ENCODE data around the gene PTH2. TPM values are rescaled to one million over a fixed set of nuclear protein-coding genes. Genes with fewer than 3 reads are reported as not detected.

PTH2 gene
- total and polyA plus RNA-seq, 5 experiments from 2014 or later: not detected

Other genes with a start within 250 kb of the PTH2 start
- 1 to 10 TPM; 6.0 to 6.9 TPM for gene SLC6A16, start 98.2 kb downstream of the PTH2 start, total RNA-seq
- 1 to 10 TPM in 2 of 3 donors, under 1 TPM in 1; 0.97 to 1.5 (median 1.4) TPM for gene SLC6A16, start 98.2 kb downstream of the PTH2 start, polyA plus RNA-seq
- gene CD37, start 88.0 kb downstream of the PTH2 start, total RNA-seq: 100 to 1,000 TPM; 328 to 337 TPM
- gene CD37, start 88.0 kb downstream of the PTH2 start, polyA plus RNA-seq: 100 to 1,000 TPM; 148 to 192 (median 177) TPM
- gene TEAD2, start 61.0 kb downstream of the PTH2 start, total RNA-seq: under 1 TPM; 0.21 to 0.49 TPM
- gene TEAD2, start 61.0 kb downstream of the PTH2 start, polyA plus RNA-seq: under 1 TPM in 1 of 3 donors, not detected in 2; 0.07 TPM
- gene DKKL1, start 59.6 kb downstream of the PTH2 start, total RNA-seq: not detected
- not detected for gene DKKL1, start 59.6 kb downstream of the PTH2 start, polyA plus RNA-seq
- under 1 TPM in 1 of 2 experiments, not detected in 1; 0.36 TPM for gene KASH5, start 35.2 kb downstream of the PTH2 start, total RNA-seq
- under 1 TPM in 1 of 3 donors, not detected in 2; 0.22 TPM for gene KASH5, start 35.2 kb downstream of the PTH2 start, polyA plus RNA-seq
- not detected for gene GFY, start 1.9 kb upstream of the PTH2 start, total RNA-seq
- gene GFY, start 1.9 kb upstream of the PTH2 start, polyA plus RNA-seq: not detected
- under 1 TPM; 0.27 to 0.73 TPM for gene SLC17A7, start 18.1 kb upstream of the PTH2 start, total RNA-seq
- not detected for gene SLC17A7, start 18.1 kb upstream of the PTH2 start, polyA plus RNA-seq
- gene PIH1D1, start 28.4 kb upstream of the PTH2 start, total RNA-seq: 100 to 1,000 TPM; 157 to 179 TPM
- 10 to 100 TPM; 85.3 to 88.9 (median 86.7) TPM for gene PIH1D1, start 28.4 kb upstream of the PTH2 start, polyA plus RNA-seq
- gene ALDH16A1, start 29.8 kb upstream of the PTH2 start, total RNA-seq: 10 to 100 TPM; 44.3 to 44.4 TPM
- 10 to 100 TPM; 28.3 to 38.0 (median 30.1) TPM for gene ALDH16A1, start 29.8 kb upstream of the PTH2 start, polyA plus RNA-seq
- gene FLT3LG, start 50.8 kb upstream of the PTH2 start, total RNA-seq: 100 to 1,000 TPM; 106 to 112 TPM
- 100 to 1,000 TPM; 108 to 205 (median 166) TPM for gene FLT3LG, start 50.8 kb upstream of the PTH2 start, polyA plus RNA-seq
- gene RPL13A, start 64.2 kb upstream of the PTH2 start, total RNA-seq: 1,000 to 10,000 TPM; 5,160 to 5,167 TPM
- gene RPL13A, start 64.2 kb upstream of the PTH2 start, polyA plus RNA-seq: 1,000 to 10,000 TPM; 3,162 to 3,664 (median 3,630) TPM
- gene RPS11, start 73.0 kb upstream of the PTH2 start, total RNA-seq: 1,000 to 10,000 TPM; 3,084 to 3,152 TPM
- 1,000 to 10,000 TPM; 2,379 to 2,818 (median 2,600) TPM for gene RPS11, start 73.0 kb upstream of the PTH2 start, polyA plus RNA-seq
- gene FCGRT, start 89.2 kb upstream of the PTH2 start, total RNA-seq: 10 to 100 TPM; 24.3 to 26.0 TPM
- gene FCGRT, start 89.2 kb upstream of the PTH2 start, polyA plus RNA-seq: 10 to 100 TPM; 50.3 to 62.9 (median 61.5) TPM
- 1 to 10 TPM; 1.6 to 3.6 TPM for gene RCN3, start 104.6 kb upstream of the PTH2 start, total RNA-seq
- gene RCN3, start 104.6 kb upstream of the PTH2 start, polyA plus RNA-seq: 1 to 10 TPM; 1.5 to 4.5 (median 2.8) TPM
- gene NOSIP, start 157.1 kb upstream of the PTH2 start, total RNA-seq: 100 to 1,000 TPM; 162 to 173 TPM
- gene NOSIP, start 157.1 kb upstream of the PTH2 start, polyA plus RNA-seq: 100 to 1,000 TPM; 662 to 854 (median 844) TPM
- 1 to 10 TPM; 1.9 to 2.4 TPM for gene PRRG2, start 157.9 kb upstream of the PTH2 start, total RNA-seq
- under 1 TPM; 0.28 to 0.34 (median 0.32) TPM for gene PRRG2, start 157.9 kb upstream of the PTH2 start, polyA plus RNA-seq
- gene PRR12, start 167.7 kb upstream of the PTH2 start, total RNA-seq: 10 to 100 TPM; 61.6 to 62.1 TPM
- under 1 TPM; 0.24 to 0.69 (median 0.37) TPM for gene PRR12, start 167.7 kb upstream of the PTH2 start, polyA plus RNA-seq
- 10 to 100 TPM; 10.4 to 12.7 TPM for gene RRAS, start 216.7 kb upstream of the PTH2 start, total RNA-seq
- 10 to 100 TPM; 21.8 to 30.2 (median 28.4) TPM for gene RRAS, start 216.7 kb upstream of the PTH2 start, polyA plus RNA-seq
- 10 to 100 TPM; 51.0 to 62.3 TPM for gene SCAF1, start 218.8 kb upstream of the PTH2 start, total RNA-seq
- gene SCAF1, start 218.8 kb upstream of the PTH2 start, polyA plus RNA-seq: 1 to 10 TPM; 1.1 to 2.5 (median 1.2) TPM
- 100 to 1,000 TPM; 279 to 303 TPM for gene IRF3, start 242.4 kb upstream of the PTH2 start, total RNA-seq
- gene IRF3, start 242.4 kb upstream of the PTH2 start, polyA plus RNA-seq: 10 to 100 TPM; 54.6 to 76.1 (median 65.1) TPM
- gene BCL2L12, start 242.5 kb upstream of the PTH2 start, total RNA-seq: 10 to 100 TPM; 22.5 to 24.0 TPM
- 10 to 100 TPM; 19.3 to 20.6 (median 19.6) TPM for gene BCL2L12, start 242.5 kb upstream of the PTH2 start, polyA plus RNA-seq